Astrocyte of the hippocampus (primary cell): Measurements from ENCODE around the gene CLMP.

Experiments used
- DNase-seq: peaks from one replicate; pipeline ENCODE4 v3.0.0; 2011; ENCODE audit warnings: low read depth, low spot score

Gene CLMP

DNA sequence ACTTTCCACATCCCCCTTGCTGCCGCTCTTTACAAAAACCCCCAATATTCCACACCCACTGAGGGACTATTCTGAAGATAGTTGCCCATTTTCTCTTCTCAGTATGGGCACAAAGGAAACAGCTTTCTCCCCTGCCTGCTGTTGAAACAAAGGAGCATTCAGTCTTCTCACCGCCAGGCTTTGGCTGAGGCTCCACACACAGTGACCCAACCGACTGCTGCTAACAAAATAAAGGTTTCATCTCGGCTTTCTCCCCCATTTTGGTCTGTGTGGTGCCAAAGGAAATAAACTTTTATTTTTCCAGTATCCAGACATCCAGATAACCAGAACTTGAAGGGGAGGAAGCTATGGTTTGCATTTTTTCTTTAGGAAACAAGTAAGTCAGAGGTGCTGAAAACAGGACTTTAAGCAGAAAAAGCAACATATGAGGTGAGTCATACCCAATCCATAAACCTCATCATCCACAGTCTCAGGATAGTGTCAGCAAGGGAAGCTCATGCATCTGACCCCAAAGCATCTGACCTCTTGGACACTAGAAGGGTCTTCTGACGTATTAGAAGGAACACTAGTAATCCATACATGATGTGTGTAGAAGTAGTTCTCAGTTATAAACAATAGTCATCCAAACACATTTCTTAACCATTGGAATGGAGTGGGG lies 6.4 kb downstream of the CLMP start:
- DNase-seq = peak; percentile 84

DNA sequence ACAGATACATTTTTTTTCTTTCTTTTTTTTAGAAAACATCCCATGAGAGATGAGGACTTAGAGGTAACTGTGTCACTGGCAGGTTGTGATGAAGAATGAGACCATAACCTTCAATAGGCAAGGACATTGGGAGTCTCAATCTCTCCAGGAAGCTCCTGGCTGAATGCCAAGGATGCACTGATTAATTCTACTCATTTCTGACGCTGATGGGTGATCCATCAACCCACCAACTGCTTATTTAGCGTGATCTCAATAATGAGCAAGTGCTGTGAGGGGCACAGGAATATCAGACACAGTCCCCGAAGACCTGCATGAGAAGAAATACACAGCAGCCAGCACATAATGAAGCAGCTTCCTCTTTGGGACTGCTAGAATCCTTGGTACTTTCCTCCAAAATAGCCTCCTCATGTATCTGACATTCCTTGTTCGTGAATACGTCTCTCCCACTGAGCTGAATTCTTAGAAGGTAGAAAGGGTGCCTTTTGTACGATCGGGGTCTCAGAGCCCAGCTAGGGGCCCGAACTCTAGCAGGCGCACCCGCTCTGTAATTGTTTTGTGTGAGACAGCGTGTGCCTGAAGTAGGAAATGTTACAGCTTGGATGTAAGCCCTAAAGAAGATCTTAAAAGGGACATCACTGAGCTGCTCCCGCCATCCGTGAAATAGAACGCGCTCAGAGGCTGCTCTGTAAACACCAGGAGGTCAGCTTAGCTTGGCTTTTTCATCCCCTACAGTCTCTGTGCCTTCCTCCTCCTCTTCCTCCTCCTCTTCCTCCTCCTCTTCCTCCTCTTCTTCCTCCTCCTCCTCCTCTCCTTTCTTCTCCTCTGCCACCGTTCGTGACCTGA lies 7.2 kb downstream of the CLMP start:
- DNase-seq = peak; percentile 65

- no peak for DNase-seq
Observed at GRCh38 chr11:123187248-123187647, 7.8 kb downstream of the CLMP start.

GRCh38 chr11:123186286-123186685 lies 8.8 kb downstream of the CLMP start:
- no peak for DNase-seq

- DNase-seq = no peak
Observed at GRCh38 chr11:123185326-123185725, 9.7 kb downstream of the CLMP start.

DNA sequence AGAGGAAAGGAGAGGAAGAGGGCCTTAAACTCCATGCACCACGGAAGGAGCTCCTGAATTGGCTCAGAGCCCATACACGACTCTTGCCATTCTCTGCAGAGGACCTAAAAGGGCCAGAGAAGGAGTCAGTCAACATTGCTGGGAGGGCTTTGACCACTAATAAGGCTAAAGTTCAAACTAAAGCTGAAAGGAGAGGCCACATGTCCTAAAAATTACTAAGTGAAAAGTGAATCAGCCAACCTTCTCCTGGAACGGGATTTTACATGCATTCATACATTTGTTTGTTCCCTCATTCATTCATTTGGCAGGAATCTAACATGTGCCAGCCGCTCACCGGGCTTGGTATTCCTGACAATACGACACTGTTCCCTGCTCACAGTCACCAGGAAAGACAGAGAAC lies 10.5 kb downstream of the CLMP start:
- DNase-seq = no peak

GRCh38 chr11:123183391-123184099 lies 11.5 kb downstream of the CLMP start:
- no peak for DNase-seq

DNA sequence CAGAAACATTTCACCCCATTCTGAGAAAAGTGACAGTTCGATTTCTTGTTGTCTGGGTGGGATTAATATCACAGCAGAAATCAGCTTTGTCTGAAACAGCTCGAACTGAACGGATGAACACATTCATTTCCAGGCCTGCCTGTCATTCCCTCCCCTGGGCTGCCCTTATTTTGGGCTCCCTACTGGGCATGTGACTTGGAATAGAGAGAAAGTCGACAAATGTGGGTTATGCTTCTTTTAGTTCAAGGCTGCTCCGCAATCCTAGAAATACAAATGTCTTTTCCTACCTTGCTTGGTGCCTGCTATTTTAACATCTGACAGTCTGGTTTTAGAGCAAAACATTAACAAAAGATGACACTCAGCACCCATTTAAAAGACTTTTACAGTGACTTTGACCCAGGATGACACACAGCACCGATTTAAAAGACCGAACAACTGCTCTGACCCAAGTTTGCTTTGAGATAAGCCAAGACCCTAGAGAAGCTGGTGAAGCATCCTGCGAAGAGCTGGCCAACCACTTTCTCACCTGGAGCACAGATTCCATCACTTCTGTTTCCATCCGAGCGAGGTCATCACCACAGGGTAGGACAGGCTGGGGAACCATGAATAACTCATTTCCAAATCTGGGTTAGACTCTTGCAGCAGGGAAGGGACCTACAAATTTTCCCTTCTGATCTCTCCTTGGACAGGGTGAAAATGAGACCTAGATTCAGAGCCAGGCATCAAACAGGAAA lies 13.1 kb downstream of the CLMP start:
- DNase-seq = no peak

GRCh38 chr11:123181075-123181474 lies 14.0 kb downstream of the CLMP start:
- DNase-seq = no peak

DNA sequence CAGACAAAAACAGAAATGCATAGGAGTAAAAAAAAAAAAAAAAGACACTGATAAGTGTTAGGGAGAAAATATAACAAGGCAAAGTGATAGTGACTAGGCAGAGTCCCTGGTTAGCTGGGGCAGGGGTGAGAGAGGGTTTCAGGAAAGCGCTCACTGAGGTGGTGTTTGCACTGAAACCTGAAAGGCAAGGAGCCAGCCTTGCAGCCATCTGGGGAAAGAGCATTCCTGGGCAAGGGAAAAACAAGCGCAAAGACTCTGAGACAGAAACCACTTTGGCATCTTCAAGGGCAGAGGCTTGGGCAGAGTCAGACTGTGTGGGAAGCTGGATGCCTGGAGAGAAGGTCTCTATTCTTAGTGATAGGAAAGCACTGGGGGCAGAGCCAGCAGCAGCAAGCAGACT lies 14.5 kb downstream of the CLMP start:
- DNase-seq = peak; percentile 61

- DNase-seq = no peak
Observed at GRCh38 chr11:123180166-123180565, 14.9 kb downstream of the CLMP start.

- DNase-seq = no peak
Observed at GRCh38 chr11:123179586-123179985, 15.5 kb downstream of the CLMP start.

DNA sequence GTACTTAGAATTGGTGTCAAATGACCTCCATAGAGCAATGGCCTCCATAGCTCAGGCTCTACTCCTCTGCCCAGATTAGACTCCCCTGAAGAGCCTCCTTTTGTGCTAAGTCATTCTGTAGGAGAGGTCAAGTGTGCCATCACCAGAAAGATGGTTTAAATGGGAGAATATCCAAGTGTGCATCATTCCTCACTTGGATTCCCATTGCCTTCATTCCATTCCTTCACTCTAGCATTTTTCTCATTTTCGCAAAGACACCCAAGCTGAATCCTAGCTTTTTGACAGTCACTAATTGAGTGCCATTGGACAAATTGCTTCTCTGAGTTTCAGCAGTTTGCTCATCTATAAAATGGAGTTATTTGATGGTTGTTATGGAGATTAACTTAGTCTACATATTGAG lies 16.9 kb downstream of the CLMP start:
- no peak for DNase-seq

- DNase-seq = no peak
Observed at GRCh38 chr11:123176785-123177184, 18.3 kb downstream of the CLMP start.

DNA sequence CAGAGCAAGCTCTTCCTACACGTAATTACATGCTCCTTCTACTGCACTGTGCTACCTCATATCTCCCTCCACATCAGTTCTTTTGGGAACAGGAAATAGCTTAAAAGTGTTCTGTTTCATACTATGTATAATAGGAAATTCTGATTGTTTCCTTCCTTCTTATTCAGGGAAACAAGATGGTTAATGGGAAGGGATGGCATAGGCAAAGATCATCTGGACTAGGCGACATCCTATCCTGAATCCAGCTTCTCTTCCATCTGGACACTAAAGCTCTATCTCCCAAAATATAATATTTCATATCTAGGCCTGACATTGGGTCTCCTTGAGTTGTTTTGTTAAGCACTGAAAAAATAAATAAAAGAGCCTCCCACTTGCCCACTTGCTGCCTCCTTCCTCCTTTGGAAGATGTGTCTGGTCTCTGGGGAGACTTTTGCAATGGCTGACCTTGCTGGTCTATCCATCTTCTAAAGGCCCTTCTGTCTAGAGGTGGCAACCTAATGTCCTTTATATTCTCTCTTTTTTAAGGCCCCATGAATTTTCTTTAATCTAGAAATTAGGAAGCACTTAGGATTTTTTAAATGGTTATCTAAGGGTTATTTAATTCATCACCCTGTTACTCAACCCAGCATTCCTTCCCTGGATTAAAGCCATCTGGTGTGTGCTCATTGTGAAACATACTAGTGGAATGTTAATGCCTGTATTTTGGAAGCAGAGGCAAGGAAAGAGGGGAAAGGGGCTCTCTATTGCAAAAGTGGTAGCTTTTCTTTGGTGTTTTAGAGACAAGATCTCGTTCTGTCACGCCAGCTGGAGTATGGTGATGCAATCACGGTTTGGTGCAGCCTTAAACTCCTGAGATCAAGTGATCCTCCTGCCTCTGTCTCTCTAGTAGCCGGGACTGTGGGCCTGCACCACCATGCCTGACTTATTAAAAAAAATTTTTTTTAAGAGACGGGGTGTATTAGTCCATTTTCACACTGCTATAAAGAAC lies 20.6 kb downstream of the CLMP start:
- DNase-seq = peak; percentile 91

DNA sequence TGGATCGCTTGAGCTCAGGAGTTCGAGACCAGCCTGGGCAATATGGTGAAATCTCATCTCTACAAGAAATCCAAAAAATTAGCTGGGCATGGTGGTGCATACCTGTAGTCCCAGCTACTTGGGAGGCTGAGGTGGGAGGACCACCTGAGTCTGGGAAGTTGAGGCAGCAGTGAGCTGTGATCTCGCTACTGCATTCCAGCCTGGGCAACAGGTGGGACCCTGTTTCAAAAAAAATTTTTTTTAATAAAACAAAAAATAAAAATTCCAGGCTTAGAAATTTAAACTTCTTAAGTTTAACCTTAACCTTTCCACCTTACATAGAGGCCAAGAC lies 21.2 kb downstream of the CLMP start:
- no peak for DNase-seq

DNA sequence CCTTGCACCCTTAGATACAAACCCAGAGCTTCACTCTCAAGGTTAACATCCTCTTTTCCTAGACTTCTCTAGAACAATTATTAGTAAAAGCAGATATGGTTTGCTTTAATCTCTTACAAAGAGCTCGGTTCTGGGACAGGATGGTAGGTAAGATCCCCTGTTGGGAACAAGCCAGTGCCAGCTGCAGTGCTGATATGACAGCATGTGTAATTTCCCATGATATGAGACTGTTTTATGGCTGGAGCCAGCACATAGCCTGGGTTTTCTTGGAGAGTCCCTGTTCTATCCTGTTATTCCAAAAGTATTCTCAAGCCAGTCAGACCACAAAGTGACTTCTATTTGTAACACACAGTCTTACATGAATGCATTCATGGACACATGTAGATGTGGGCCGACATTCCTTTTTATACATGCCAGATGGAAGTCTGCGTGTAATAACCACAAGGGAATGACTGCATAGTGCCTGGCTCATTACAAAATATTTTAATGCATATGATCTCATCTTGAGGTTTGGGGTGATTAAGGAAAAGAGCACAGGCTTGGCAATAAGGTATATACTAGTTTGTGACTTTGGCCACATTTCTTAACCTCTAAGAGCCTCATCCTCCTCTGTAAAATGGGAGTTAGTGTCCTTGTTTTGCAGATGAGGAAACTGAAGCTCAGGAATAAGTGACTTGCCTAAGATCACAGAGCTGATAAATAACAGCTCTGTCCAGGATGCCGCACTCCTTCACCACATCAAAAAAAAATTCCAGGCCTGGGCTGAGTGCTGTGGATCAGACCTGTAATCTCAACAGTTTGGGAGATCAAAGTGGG lies 21.8 kb downstream of the CLMP start:
- peak; percentile 93 for DNase-seq

- DNase-seq = no peak
Observed at GRCh38 chr11:123170929-123171328, 24.1 kb downstream of the CLMP start.

- no peak for DNase-seq
Observed at GRCh38 chr11:123169821-123170220, 25.2 kb downstream of the CLMP start.

- DNase-seq = peak; percentile 46
Observed at GRCh38 chr11:123168955-123169484, 26.0 kb downstream of the CLMP start.
